Endothelial cell of umbilical vein (primary cell): ENCODE data around the gene PLXNC1. TPM values are rescaled to one million over a fixed set of nuclear protein-coding genes. Genes with fewer than 3 reads are reported as not detected.

ENCODE experiments used
- BruUV-seq: library from RNA; stranded (reverse); fragments of 400-500 nt; replicated peaks from 2 replicates; lab custom pipeline; 2021; lab: Mats Ljungman, UMichigan
- CTCF ChIA-PET: fragments of 300-600, 350-600 bp; sonication (Branson Sonifier 250); formaldehyde crosslinking; loops from one replicate; lab custom pipeline; 2021; ENCODE audit warnings: antibody characterized with exemption, inconsistent platforms; lab: Charles Lee
- POLR2A ChIA-PET: fragments of 300-600, 350-600 bp; sonication (Branson Sonifier 250); formaldehyde crosslinking; loops from one replicate; lab custom pipeline; 2021; ENCODE audit warnings: antibody characterized with exemption, inconsistent platforms; lab: Charles Lee
- DNase-seq: peaks from one replicate; pipeline ENCODE4 v3.0.0-alpha.2; 2011; ENCODE audit warnings: low read depth, low spot score
- FAIRE-seq: peaks from 2 replicates; lab custom pipeline; 2011; peaks lifted over from hg19 to GRCh38; lab: Jason Lieb, UNC
- H2AFZ ChIP-seq: 2 replicates; pipeline ENCODE4 v1.6.0; 2012; ENCODE audit warnings: low read depth, low read length, control low read depth, inconsistent platforms
- H3K27ac ChIP-seq: 2 replicates; pipeline ENCODE4 v1.5.1; 2011; ENCODE audit warnings: low read depth, mild to moderate bottlenecking, control low read depth, low read length, moderate library complexity; ENCODE audit not compliant: insufficient read depth
- H3K27me3 ChIP-seq, 2 experiments: 2 replicates each; pipeline versions ENCODE4 v1.6.0 to v1.6.1; 2011; ENCODE audit warnings: low read length in 2 of 2, mixed read lengths in 1 of 2; ENCODE audit not compliant: control insufficient read depth in 2 of 2, insufficient read depth in 2 of 2
- H3K36me3 ChIP-seq, 2 experiments: 2 replicates in 1 of 2; 3 replicates in 1 of 2; pipeline ENCODE4 v1.5.1; 2011; ENCODE audit warnings: low read length in 2 of 2, mild to moderate bottlenecking in 1 of 2, moderate library complexity in 1 of 2; ENCODE audit not compliant: control insufficient read depth in 2 of 2, insufficient read depth in 2 of 2; ENCODE audit errors: extremely low read depth in 1 of 2
- H3K4me1 ChIP-seq: 3 replicates; pipeline ENCODE4 v1.5.1; 2011; ENCODE audit warnings: mild to moderate bottlenecking, low read length; ENCODE audit not compliant: control insufficient read depth, insufficient read depth; ENCODE audit errors: extremely low read depth
- H3K4me2 ChIP-seq: 2 replicates; pipeline ENCODE4 v1.6.1; 2011; ENCODE audit warnings: low read length, control low read depth, mixed read lengths; ENCODE audit not compliant: insufficient read depth
- H3K4me3 ChIP-seq, 3 experiments: fragments of 200-600 bp in 1 of 3; sonication (generic), shearing (Covaris generic) in 1 of 3; replicated peaks in 1 of 3; 2 replicates each; pipeline ENCODE4 v1.5.1; 2011 to 2016; ENCODE audit warnings: control low read depth in 3 of 3, low read length in 3 of 3, mild to moderate bottlenecking in 2 of 3, inconsistent platforms in 1 of 3, low read depth in 1 of 3, moderate library complexity in 1 of 3; ENCODE audit not compliant: insufficient read depth in 1 of 3
- H3K79me2 ChIP-seq: 2 replicates; pipeline ENCODE4 v1.6.0; 2012; ENCODE audit warnings: low read length, inconsistent platforms; ENCODE audit not compliant: control insufficient read depth, insufficient read depth
- H3K9ac ChIP-seq: replicated peaks from 2 replicates; pipeline ENCODE3; 2011; ENCODE audit warnings: low read length, control low read depth; ENCODE audit not compliant: insufficient read depth; ENCODE audit errors: extremely low read depth
- H3K9me1 ChIP-seq: replicated peaks from 3 replicates; pipeline ENCODE4 v1.6.0; 2011; ENCODE audit warnings: mild to moderate bottlenecking, low read length; ENCODE audit not compliant: control insufficient read depth, insufficient read depth; ENCODE audit errors: extremely low read depth
- H3K9me3 ChIP-seq: replicated peaks from 2 replicates; pipeline ENCODE4 v1.5.1; 2012; ENCODE audit warnings: low read length, inconsistent platforms; ENCODE audit not compliant: control insufficient read depth, insufficient read depth
- H4K20me1 ChIP-seq: replicated peaks from 2 replicates; pipeline ENCODE3; 2011; ENCODE audit warnings: mild to moderate bottlenecking, low read length; ENCODE audit not compliant: control insufficient read depth, insufficient read depth; ENCODE audit errors: extremely low read depth
- CTCF ChIP-seq, 2 donors: IDR thresholded peaks; 1 replicate in 1 of 2; 2 replicates in 1 of 2; pipeline ENCODE4 v1.5.1; 2011; ENCODE audit warnings: low read length in 2 of 2, mild to moderate bottlenecking in 2 of 2, moderate library complexity in 2 of 2, control low read depth in 1 of 2, inconsistent platforms in 1 of 2, low read depth in 1 of 2; ENCODE audit not compliant: insufficient read depth in 1 of 2; ENCODE audit errors: extremely low read depth in 1 of 2
- EZH2 ChIP-seq: IDR thresholded peaks from 2 replicates; pipeline ENCODE4 v1.6.1; 2012; ENCODE audit warnings: borderline replicate concordance, low read depth, mild to moderate bottlenecking, moderate library complexity, low read length, inconsistent platforms; ENCODE audit not compliant: severe bottlenecking
- FOS ChIP-seq: IDR thresholded peaks from 2 replicates; pipeline ENCODE4 v1.6.1; 2011; ENCODE audit warnings: mild to moderate bottlenecking, low read length, moderate library complexity, borderline replicate concordance; ENCODE audit not compliant: insufficient read depth
- GATA2 ChIP-seq: IDR thresholded peaks from 2 replicates; pipeline ENCODE4 v1.7.0; 2011; ENCODE audit warnings: low read depth, mild to moderate bottlenecking, moderate library complexity, mixed read lengths, low read length; ENCODE audit not compliant: insufficient read length, insufficient read depth
- JUN ChIP-seq: IDR thresholded peaks from 2 replicates; pipeline ENCODE4 v1.6.1; 2011; ENCODE audit warnings: borderline replicate concordance, low read depth; ENCODE audit not compliant: insufficient read length, insufficient read depth
- MAX ChIP-seq: IDR thresholded peaks from 2 replicates; pipeline ENCODE4 v1.6.1; 2011; ENCODE audit not compliant: insufficient read depth, insufficient read length
- MYC ChIP-seq: IDR thresholded peaks from one replicate; pipeline ENCODE4 v1.6.1; 2011; ENCODE audit warnings: mild to moderate bottlenecking, low read depth, low read length
- POLR2A ChIP-seq: IDR thresholded peaks from 2 replicates; pipeline ENCODE4 v1.6.1; 2012; ENCODE audit warnings: low read depth, mild to moderate bottlenecking, control low read depth, low read length
- POLR2AphosphoS5 ChIP-seq: IDR thresholded peaks from 2 replicates; pipeline ENCODE4 v1.6.1; 2012; ENCODE audit warnings: low read depth, mild to moderate bottlenecking, control low read depth, low read length, moderate library complexity; ENCODE audit not compliant: insufficient read depth
- dilution Hi-C: fragments of 300-500 bp; cut with MboI; formaldehyde crosslinking; loops from one replicate; pipeline ENCODE4 v1.15.0; 2019; ENCODE audit warnings: low sequenced_read_pairs; ENCODE audit not compliant: extremely low pct_ligation_motif_present
- intact Hi-C: fragments of 100-400 bp; cut with micrococcal nuclease; formaldehyde crosslinking; loops from one replicate; pipeline ENCODE4 v1.10.0; 2022
- polyA plus RNA-seq, 4 experiments: library from polyadenylated mRNA; depleted of rRNA in 3 of 4; stranded (reverse) in 3 of 4; unstranded in 1 of 4; fragments of >200 nt; gene quantifications; 2 replicates each; pipeline versions ENCODE4 v1.2.1 to v1.2.3, GENCODE V29; 2011 to 2012; ENCODE audit warnings: missing spikeins in 1 of 4
- total RNA-seq: library from RNA; stranded (reverse); gene quantifications from 2 replicates; pipeline ENCODE4 v1.2.3, GENCODE V29; 2021

Gene PLXNC1
- total and polyA plus RNA-seq, 2 donors (not counting 3 experiments of a cell fraction or from before 2014, with no cell fraction given) = 0.04 TPM; not detected in 1

GRCh38 chr12:94147387-94147990 lies 888 bp upstream of the PLXNC1 start:
- intact Hi-C loops = loop anchor here (5.0 kb wide), 2 partner anchors 285 to 385 kb away; no protein-coding TSS in a partner anchor
- CTCF ChIA-PET = no interaction called here
- BruUV-seq = no TSS peak

More at GRCh38 chr12:94147387-94147990, 888 bp upstream of the PLXNC1 start:
- dilution Hi-C loops = no loop called here
- Histone ChIP-seq H3K9me3 (no peaks in the 10 kb centered on the region), H3K4me3 (no peak overlapping the region), H3K36me3 (no peaks in the 10 kb centered on the region), H2AFZ (no peak overlapping the region), H3K9ac (no peak overlapping the region), H3K79me2 (no peaks in the 10 kb centered on the region), H3K27ac (no peak overlapping the region), H4K20me1 (no peaks in the 10 kb centered on the region), H3K9me1 (no peaks in the 10 kb centered on the region), H3K4me1 (no peaks in the 10 kb centered on the region), H3K4me2 (no peak overlapping the region), H3K27me3 (peaks cover 59 to 82% of the 10 kb centered on the region in 2 experiments)
- TF ChIP-seq POLR2AphosphoS5 (no peak), CTCF (IDR thresholded peaks at IDR 0.05; ENCODE audit: extremely low read depth in 1 of 2, insufficient read depth in 1 of 2, low read depth in 1 of 2, low read length in 2 of 2) (no peak), GATA2 (no peak), FOS (no peak), POLR2A (no peak), JUN (no peak), EZH2 (no peak), MYC (no peak), MAX (no peak)
- DNase-seq (no peak), FAIRE-seq (no peak)
- POLR2A ChIA-PET = no interaction called here
